Osteocyte (in vitro differentiated cells): ENCODE results near the gene IMPDH1. TPM values are rescaled to one million over a fixed set of nuclear protein-coding genes. Genes with fewer than 3 reads are reported as not detected.

Experiments used
- DNase-seq: peaks from one replicate; pipeline ENCODE4 v3.0.0; 2021; ENCODE audit warnings: mixed read lengths; ENCODE audit not compliant: unreplicated experiment; ENCODE audit errors: extremely low spot score
- H3K27ac Mint-ChIP-seq: one replicate; pipeline ENCODE4 v1.8.0; 2021; ENCODE audit warnings: mild to moderate bottlenecking, mixed read lengths; ENCODE audit not compliant: unreplicated experiment
- H3K27me3 Mint-ChIP-seq: one replicate; pipeline ENCODE4 v1.8.0; 2021; ENCODE audit warnings: mixed read lengths; ENCODE audit not compliant: unreplicated experiment
- H3K36me3 Mint-ChIP-seq: one replicate; pipeline ENCODE4 v1.8.0; 2021; ENCODE audit warnings: mixed read lengths; ENCODE audit not compliant: unreplicated experiment
- H3K4me1 Mint-ChIP-seq: one replicate; pipeline ENCODE4 v1.8.0; 2021; ENCODE audit warnings: mixed read lengths; ENCODE audit not compliant: unreplicated experiment
- H3K4me3 Mint-ChIP-seq: one replicate; pipeline ENCODE4 v1.8.0; 2021; ENCODE audit warnings: mild to moderate bottlenecking, moderate library complexity, mixed read lengths; ENCODE audit not compliant: unreplicated experiment
- H3K9me3 Mint-ChIP-seq: one replicate; pipeline ENCODE4 v1.8.0; 2021; ENCODE audit warnings: mixed read lengths; ENCODE audit not compliant: unreplicated experiment
- total RNA-seq: library from RNA; stranded (reverse); gene quantifications from 2 replicates; pipeline ENCODE4 v1.2.1, GENCODE V29; 2021
- TF ChIP-seq, protein P1 (sequence below): fragments of 200-600 bp; sonication (generic); IDR thresholded peaks from 2 replicates; pipeline ENCODE4 v1.5.0; 2021; ENCODE audit warnings: antibody characterized with exemption, mild to moderate bottlenecking, moderate library complexity

IMPDH1 gene
- total RNA-seq, 1 donor from 2014 or later: 33.5 TPM

DNA sequence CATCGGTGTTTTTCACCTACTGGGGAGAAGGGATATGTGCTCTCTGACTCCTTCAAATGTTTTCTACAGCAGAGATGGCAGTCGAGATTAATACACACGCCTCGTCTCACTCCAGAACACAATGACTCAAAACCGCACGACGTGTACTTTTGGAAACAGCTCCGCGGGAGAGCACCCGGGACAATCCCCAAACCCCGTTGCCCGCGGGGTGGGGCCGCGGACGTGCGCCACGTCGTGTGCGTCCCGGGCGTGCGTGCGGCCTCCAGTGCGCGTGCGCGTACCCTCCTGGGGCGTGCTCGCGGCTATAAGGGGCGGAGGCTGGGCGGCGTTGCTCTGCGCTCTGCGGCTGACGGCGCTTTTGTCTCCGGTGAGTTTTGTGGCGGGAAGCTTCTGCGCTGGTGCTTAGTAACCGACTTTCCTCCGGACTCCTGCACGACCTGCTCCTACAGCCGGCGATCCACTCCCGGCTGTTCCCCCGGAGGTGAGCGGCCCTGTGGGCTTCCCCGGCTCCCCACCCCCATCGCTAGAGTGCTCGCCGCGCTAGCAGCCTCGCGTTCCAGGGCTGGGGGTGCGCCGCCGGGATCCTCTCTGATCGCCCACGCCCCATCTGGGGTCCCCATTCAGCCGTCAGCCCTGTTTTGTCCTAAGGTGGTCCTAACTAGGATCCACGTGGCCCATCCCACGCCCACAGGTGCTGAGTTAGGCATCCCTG is 45.9 kb upstream of the IMPDH1 start, which contains the start of gene HILPDA:
Gene HILPDA (plus strand): TSS at position 336 of the 712 bp plus-strand sequence. CDS start 1,391 bp downstream, outside the sequence.
- TF ChIP-seq, protein P1, sequence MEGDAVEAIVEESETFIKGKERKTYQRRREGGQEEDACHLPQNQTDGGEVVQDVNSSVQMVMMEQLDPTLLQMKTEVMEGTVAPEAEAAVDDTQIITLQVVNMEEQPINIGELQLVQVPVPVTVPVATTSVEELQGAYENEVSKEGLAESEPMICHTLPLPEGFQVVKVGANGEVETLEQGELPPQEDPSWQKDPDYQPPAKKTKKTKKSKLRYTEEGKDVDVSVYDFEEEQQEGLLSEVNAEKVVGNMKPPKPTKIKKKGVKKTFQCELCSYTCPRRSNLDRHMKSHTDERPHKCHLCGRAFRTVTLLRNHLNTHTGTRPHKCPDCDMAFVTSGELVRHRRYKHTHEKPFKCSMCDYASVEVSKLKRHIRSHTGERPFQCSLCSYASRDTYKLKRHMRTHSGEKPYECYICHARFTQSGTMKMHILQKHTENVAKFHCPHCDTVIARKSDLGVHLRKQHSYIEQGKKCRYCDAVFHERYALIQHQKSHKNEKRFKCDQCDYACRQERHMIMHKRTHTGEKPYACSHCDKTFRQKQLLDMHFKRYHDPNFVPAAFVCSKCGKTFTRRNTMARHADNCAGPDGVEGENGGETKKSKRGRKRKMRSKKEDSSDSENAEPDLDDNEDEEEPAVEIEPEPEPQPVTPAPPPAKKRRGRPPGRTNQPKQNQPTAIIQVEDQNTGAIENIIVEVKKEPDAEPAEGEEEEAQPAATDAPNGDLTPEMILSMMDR: peak; percentile 11
- no peaks in the 10 kb centered on the region for H3K9me3 Mint-ChIP-seq
- H3K27ac Mint-ChIP-seq: peak within 1 kb of the TSS; percentile 95
- peak within 1 kb of the TSS; percentile 90 for H3K4me3 Mint-ChIP-seq
- H3K27me3 Mint-ChIP-seq: peaks cover 21% of the 10 kb centered on the region
- peak; percentile 96 for DNase-seq
- H3K36me3 Mint-ChIP-seq: no peaks in the 10 kb centered on the region
- peaks cover 33% of the 10 kb centered on the region for H3K4me1 Mint-ChIP-seq

DNA sequence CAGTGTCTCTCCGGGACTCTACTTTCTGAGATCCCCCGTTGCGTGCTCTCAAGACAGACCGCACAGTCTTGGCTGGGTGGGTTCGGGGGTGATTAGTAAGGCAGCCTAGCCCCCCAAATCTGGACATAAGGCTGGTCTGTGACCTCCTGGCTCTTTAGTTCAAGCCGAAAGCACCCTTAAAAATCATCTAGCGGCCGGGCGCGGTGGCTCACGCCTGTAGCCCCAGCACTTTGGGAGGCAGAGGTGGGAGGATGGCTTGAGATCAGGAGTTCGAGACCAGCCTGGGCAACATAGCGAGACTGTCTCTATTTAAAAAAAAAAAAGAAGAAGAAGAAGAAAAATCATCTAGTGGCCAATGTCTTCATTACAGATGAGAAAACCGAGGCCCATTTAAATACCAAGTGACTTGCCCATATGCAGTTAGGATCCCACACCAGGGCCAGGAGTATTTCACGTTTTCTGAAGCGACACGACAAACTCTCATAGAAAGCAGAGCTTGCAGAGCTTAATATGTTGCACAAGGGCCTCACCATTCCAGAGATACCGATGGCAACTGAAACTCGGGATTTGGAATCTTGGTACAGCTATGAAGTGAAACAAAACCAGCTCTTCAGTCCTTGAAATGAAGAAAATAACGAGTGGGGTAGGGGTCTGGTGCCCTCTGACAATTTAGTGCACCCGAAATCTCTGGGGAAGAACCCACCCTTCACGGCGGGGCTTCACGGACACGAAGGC is 45.2 kb upstream of the IMPDH1 start:
- peak overlapping the region; percentile 95 for H3K27ac Mint-ChIP-seq
- DNase-seq: no peak
- H3K36me3 Mint-ChIP-seq: no peaks in the 10 kb centered on the region
- peaks cover 33% of the 10 kb centered on the region for H3K4me1 Mint-ChIP-seq
- H3K27me3 Mint-ChIP-seq: peaks cover 26% of the 10 kb centered on the region
- peak overlapping the region; percentile 90 for H3K4me3 Mint-ChIP-seq
- TF ChIP-seq, protein P1: no peak
- no peaks in the 10 kb centered on the region for H3K9me3 Mint-ChIP-seq

DNA sequence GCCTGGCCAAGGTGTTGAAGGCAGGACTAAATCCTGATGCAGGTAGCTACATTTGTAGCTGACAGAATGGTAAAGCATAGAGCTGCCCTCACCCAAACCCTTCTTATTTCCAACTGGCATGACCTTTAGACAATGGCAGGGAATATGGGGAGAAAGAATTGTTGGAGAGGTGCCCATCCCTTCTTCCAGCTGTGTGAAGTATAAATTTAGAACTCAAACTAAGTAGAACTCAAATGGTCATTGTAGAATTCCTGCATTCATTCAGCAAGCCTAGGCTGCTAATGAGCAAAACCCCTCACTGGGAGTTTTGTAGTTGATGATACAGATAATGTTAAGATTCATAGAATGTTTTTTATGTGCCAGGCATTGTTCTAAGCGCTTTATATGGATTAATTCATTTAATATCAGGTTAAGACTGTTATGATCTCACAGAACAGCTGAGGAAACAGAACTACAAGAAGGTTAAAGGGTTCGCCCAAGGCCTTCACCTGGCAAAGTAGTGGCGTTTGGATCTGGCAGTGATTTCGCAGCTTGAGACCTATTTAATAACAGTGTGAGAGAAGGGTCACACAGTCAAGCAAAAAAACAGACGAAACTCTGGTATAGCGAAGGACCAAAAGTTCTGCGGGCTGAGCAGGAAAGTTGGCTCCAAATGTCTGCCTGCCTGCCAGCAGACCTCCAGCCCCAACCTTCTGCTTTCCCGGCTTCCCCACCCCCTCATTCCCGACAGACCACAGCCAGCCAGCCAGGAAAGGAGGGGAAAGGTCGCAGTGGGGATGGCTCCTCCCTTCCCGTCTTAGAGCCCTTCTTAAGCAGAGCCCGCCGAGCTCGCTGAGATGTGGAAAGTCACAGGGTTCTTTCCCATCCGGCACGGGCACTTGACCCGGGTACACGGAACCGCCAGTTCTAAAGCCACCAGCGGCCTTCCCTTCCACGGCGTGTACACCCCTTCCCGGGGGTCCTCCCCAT is 44.3 kb upstream of the IMPDH1 start:
- TF ChIP-seq, protein P1: no peak
- no peak for DNase-seq
- Mint-ChIP-seq H3K36me3 (no peaks in the 10 kb centered on the region), H3K27ac (peak overlapping the region; percentile 95), H3K9me3 (no peaks in the 10 kb centered on the region), H3K27me3 (peaks cover 27% of the 10 kb centered on the region), H3K4me1 (peaks cover 30% of the 10 kb centered on the region), H3K4me3 (no peak overlapping the region)

DNA sequence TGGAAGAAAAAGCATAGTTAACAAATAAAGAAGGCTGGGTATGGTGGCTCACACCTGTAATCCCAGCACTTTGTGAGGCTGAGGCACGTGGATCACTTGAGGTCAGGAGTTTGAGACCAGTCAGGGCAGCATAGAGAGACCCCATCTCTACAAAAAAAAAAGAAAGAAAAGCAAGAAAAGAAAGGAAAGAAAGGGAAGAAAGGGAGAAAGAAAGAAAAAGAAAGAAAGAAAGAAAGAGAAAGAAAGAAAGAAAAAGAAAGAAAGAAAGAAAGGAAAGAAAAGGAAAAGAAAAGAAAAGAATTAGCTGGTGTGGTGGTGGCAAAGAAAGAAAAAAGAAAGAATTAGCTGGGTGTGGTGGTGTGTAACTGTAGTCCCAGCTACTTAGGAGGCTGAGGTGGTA is 42.8 kb upstream of the IMPDH1 start:
- H3K36me3 Mint-ChIP-seq: no peaks in the 10 kb centered on the region
- TF ChIP-seq, protein P1: no peak
- peaks cover 27% of the 10 kb centered on the region for H3K4me1 Mint-ChIP-seq
- no peak overlapping the region for H3K27ac Mint-ChIP-seq
- H3K9me3 Mint-ChIP-seq: no peaks in the 10 kb centered on the region
- H3K4me3 Mint-ChIP-seq: no peak overlapping the region
- no peak for DNase-seq
- H3K27me3 Mint-ChIP-seq: peaks cover 27% of the 10 kb centered on the region
